ENCODE measurements around the gene VCL. TPM values are rescaled to one million over a fixed set of nuclear protein-coding genes. Genes with fewer than 3 reads are reported as not detected.

The VCL gene
- total RNA-seq, 1 experiment from 2014 or later: 92.2 TPM

GRCh38 chr10:74036474-74036873, 38.6 kb downstream of the VCL start:
- H3K36me3 Mint-ChIP-seq (ENCODE audit: insufficient read depth, unreplicated experiment): peaks cover 19% of the 10 kb centered on the region
- POLR2A ChIA-PET: no interaction called here
- intact Hi-C loops (cut with micrococcal nuclease; ENCODE audit: unreplicated experiment): no loop called here
- H3K4me3 Mint-ChIP-seq (ENCODE audit: unreplicated experiment): no peak overlapping the region
- H3K27ac Mint-ChIP-seq (ENCODE audit: unreplicated experiment): no peak overlapping the region
- H3K27me3 Mint-ChIP-seq (ENCODE audit: insufficient read depth, unreplicated experiment): no peaks in the 10 kb centered on the region
- no peak for TF ChIP-seq CTCF (IDR thresholded peaks at IDR 0.05; ENCODE audit: insufficient read depth in 1 of 2, low read depth in 1 of 2, low read length in 1 of 2, severe bottlenecking in 1 of 2, unreplicated experiment in 1 of 2)
- H3K9me3 Mint-ChIP-seq (ENCODE audit: unreplicated experiment): no peaks in the 10 kb centered on the region
- H3K4me1 Mint-ChIP-seq (ENCODE audit: low read depth, unreplicated experiment): peaks cover 26% of the 10 kb centered on the region
- Histone ChIP-seq H3K36me3 (ENCODE audit: control insufficient read depth, insufficient read depth, low read length) (no peaks in the 10 kb centered on the region; the same call in 1 of the 2 replicates), H3K9me3 (no peaks in the 10 kb centered on the region), H3K4me1 (peaks cover 11% of the 10 kb centered on the region; the same call in 1 of the 2 replicates), H3K27me3 (replicated peaks; ENCODE audit: control insufficient read depth, insufficient read depth, low read length) (no peaks in the 10 kb centered on the region), H3K4me3 (ENCODE audit: low read depth, low read length) (no peak overlapping the region)
- no TSS peak for BruUV-seq (replicated peaks)
- DNase-seq: no peak
- CTCF ChIA-PET: no interaction called here

- intact Hi-C loops (cut with micrococcal nuclease; ENCODE audit: unreplicated experiment): no loop called here
- no peak overlapping the region for H3K4me3 ChIP-seq (ENCODE audit: low read depth, low read length)
- no peak overlapping the region for H3K27ac Mint-ChIP-seq (ENCODE audit: unreplicated experiment)
- no TSS peak for BruUV-seq (replicated peaks)
- no peaks in the 10 kb centered on the region for H3K27me3 Mint-ChIP-seq (ENCODE audit: insufficient read depth, unreplicated experiment)
- no peaks in the 10 kb centered on the region for H3K9me3 Mint-ChIP-seq (ENCODE audit: unreplicated experiment)
- no peaks in the 10 kb centered on the region; the same call in 1 of the 2 replicates for H3K36me3 ChIP-seq (ENCODE audit: control insufficient read depth, insufficient read depth, low read length)
- no peak for DNase-seq
- H3K4me1 ChIP-seq: no peaks in the 10 kb centered on the region
- no peaks in the 10 kb centered on the region for H3K27me3 ChIP-seq (replicated peaks; ENCODE audit: control insufficient read depth, insufficient read depth, low read length)
- TF ChIP-seq CTCF (IDR thresholded peaks at IDR 0.05; ENCODE audit: insufficient read depth in 1 of 2, low read depth in 1 of 2, low read length in 1 of 2, severe bottlenecking in 1 of 2, unreplicated experiment in 1 of 2): no peak
- H3K4me3 Mint-ChIP-seq (ENCODE audit: unreplicated experiment): no peak overlapping the region
- H3K4me1 Mint-ChIP-seq (ENCODE audit: low read depth, unreplicated experiment): peaks cover 6% of the 10 kb centered on the region
- ChIA-PET POLR2A (no interaction called here), CTCF (interaction anchor here (1.1 kb wide), 1 partner anchor 12 kb away, joined by 3 read pairs; no protein-coding TSS in a partner anchor)
- H3K36me3 Mint-ChIP-seq (ENCODE audit: insufficient read depth, unreplicated experiment): peaks cover 30% of the 10 kb centered on the region
- no peaks in the 10 kb centered on the region for H3K9me3 ChIP-seq
These were observed 41.7 kb downstream of the VCL start for GRCh38 chr10:74039561-74040145.

DNA sequence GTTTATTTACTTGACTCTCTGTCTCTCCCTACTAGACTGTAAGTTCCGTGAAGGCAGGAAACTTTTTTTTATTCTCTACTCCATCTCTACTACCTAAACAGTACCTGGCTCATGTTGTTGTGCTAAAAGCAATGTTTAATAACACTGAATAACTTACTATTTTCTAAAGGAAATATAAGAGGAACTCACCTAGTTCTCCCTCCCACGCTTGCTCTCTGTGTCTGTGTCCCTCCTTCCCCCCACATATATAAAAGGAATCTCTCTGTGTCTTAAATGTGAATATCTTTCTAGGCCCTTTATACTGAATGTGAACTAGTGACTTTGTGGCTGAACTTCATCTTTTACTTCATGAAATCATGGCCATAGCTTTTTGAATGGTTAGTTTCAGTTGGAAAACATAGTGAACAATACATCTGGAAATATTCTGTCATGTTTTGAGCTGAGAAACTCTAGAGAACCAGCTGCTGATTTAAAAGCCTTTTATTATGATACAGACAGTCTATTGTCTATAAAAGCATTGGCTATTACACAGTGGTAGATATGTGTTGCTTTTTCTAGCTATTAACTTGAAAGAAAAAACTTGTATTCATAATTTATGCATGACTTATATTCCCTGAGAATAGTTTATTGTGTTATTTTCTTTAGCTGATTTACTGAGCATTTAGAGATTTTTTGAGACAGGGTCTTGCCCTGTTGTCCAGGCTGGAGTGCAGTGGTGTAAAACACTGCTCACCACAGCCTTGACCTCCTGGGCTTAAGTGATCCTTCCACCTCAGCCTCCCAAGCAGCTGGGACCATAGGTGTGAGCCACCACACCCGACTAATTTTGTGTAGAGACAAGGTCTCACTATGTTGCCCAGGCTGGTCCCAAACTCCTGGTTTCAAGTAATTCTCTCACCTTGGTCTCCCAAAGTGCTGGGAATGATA, 42.5 kb downstream of the VCL start:
- Histone ChIP-seq H3K36me3 (ENCODE audit: control insufficient read depth, insufficient read depth, low read length) (no peaks in the 10 kb centered on the region; the same call in 1 of the 2 replicates), H3K4me1 (no peaks in the 10 kb centered on the region), H3K9me3 (no peaks in the 10 kb centered on the region), H3K27me3 (replicated peaks; ENCODE audit: control insufficient read depth, insufficient read depth, low read length) (no peaks in the 10 kb centered on the region), H3K4me3 (ENCODE audit: low read depth, low read length) (no peak overlapping the region)
- DNase-seq: no peak
- Mint-ChIP-seq H3K9me3 (ENCODE audit: unreplicated experiment) (no peaks in the 10 kb centered on the region), H3K27me3 (ENCODE audit: insufficient read depth, unreplicated experiment) (no peaks in the 10 kb centered on the region), H3K36me3 (ENCODE audit: insufficient read depth, unreplicated experiment) (peaks cover 36% of the 10 kb centered on the region), H3K27ac (ENCODE audit: unreplicated experiment) (no peak overlapping the region), H3K4me1 (ENCODE audit: low read depth, unreplicated experiment) (peaks cover 6% of the 10 kb centered on the region), H3K4me3 (ENCODE audit: unreplicated experiment) (no peak overlapping the region)
- POLR2A ChIA-PET: no interaction called here
- BruUV-seq (replicated peaks): no TSS peak
- intact Hi-C loops (cut with micrococcal nuclease; ENCODE audit: unreplicated experiment): no loop called here
- CTCF ChIA-PET: interaction anchor here (1.1 kb wide), 1 partner anchor 11 kb away, joined by 3 read pairs; no protein-coding TSS in a partner anchor
- TF ChIP-seq CTCF (IDR thresholded peaks at IDR 0.05; ENCODE audit: insufficient read depth in 1 of 2, low read depth in 1 of 2, low read length in 1 of 2, severe bottlenecking in 1 of 2, unreplicated experiment in 1 of 2): no peak
